Measurements from ENCODE around the gene MEF2A. TPM values are rescaled to one million over a fixed set of nuclear protein-coding genes. Genes with fewer than 3 reads are reported as not detected.

The MEF2A gene
- total and polyA plus RNA-seq, 8 donors: 56.1 to 68.4 (median 63.0) TPM

- no peak for DNase-seq
- no peaks in the 10 kb centered on the region for H3K27me3 ChIP-seq
- H3K36me3 ChIP-seq: peaks cover 0 to 18% of the 10 kb centered on the region in 2 donors
- peaks cover under 1 to 10% of the 10 kb centered on the region in 2 donors for H3K4me1 ChIP-seq
- no peak for ATAC-seq
- no peak overlapping the region for H3K4me3 ChIP-seq
- no peak for TF ChIP-seq CTCF (IDR thresholded peaks at IDR 0.05)
- peaks cover 0 to 5% of the 10 kb centered on the region in 2 donors for H3K9me3 ChIP-seq
- intact Hi-C loops (cut with DNase I): no loop called here
- no peak overlapping the region for H3K27ac ChIP-seq
Measured at GRCh38 chr15:99598296-99598695, 32.5 kb downstream of the MEF2A start.

GRCh38 chr15:99603828-99604227 lies 38.0 kb downstream of the MEF2A start:
- no peak for ATAC-seq

GRCh38 chr15:99604865-99605264 lies 39.1 kb downstream of the MEF2A start:
- peaks cover 0 to 32% of the 10 kb centered on the region in 2 donors for H3K4me1 ChIP-seq
- no peaks in the 10 kb centered on the region for H3K9me3 ChIP-seq
- no peak for TF ChIP-seq CTCF (IDR thresholded peaks at IDR 0.05)
- H3K27me3 ChIP-seq: no peaks in the 10 kb centered on the region
- intact Hi-C loops (cut with DNase I): no loop called here
- peaks cover 0 to 10% of the 10 kb centered on the region in 2 donors for H3K36me3 ChIP-seq
- ATAC-seq: no peak
- H3K27ac ChIP-seq: peak overlapping the region in 1 of 2 donors; percentile 18
- no peak overlapping the region for H3K4me3 ChIP-seq
- DNase-seq: no peak

More at GRCh38 chr15:99603828-99604227, 38.0 kb downstream of the MEF2A start:
- no peaks in the 10 kb centered on the region for H3K9me3 ChIP-seq
- peaks cover 0 to 18% of the 10 kb centered on the region in 2 donors for H3K36me3 ChIP-seq
- no peaks in the 10 kb centered on the region for H3K27me3 ChIP-seq
- H3K27ac ChIP-seq: no peak overlapping the region
- DNase-seq: no peak
- no peak overlapping the region for H3K4me3 ChIP-seq
- TF ChIP-seq CTCF (IDR thresholded peaks at IDR 0.05): no peak
- peaks cover 0 to 32% of the 10 kb centered on the region in 2 donors for H3K4me1 ChIP-seq
- intact Hi-C loops (cut with DNase I): no loop called here

GRCh38 chr15:99605490-99605931 lies 39.7 kb downstream of the MEF2A start:
- DNase-seq (peak in 1 of 4 donors; percentile 52), ATAC-seq (peak; percentile 87)
- H3K27me3 ChIP-seq: no peaks in the 10 kb centered on the region
- H3K27ac ChIP-seq: peak overlapping the region in 1 of 2 donors; percentile 18
- peaks cover 0 to 32% of the 10 kb centered on the region in 2 donors for H3K4me1 ChIP-seq
- TF ChIP-seq CTCF (IDR thresholded peaks at IDR 0.05): no peak
- no peaks in the 10 kb centered on the region for H3K9me3 ChIP-seq
- H3K4me3 ChIP-seq: no peak overlapping the region
- H3K36me3 ChIP-seq: peaks cover 0 to 3% of the 10 kb centered on the region in 2 donors
- intact Hi-C loops (cut with DNase I): no loop called here

GRCh38 chr15:99605990-99606389 lies 40.2 kb downstream of the MEF2A start:
- peak; percentile 18 for ATAC-seq
- Histone ChIP-seq H3K36me3 (peaks cover 0 to 3% of the 10 kb centered on the region in 2 donors), H3K27me3 (no peaks in the 10 kb centered on the region), H3K9me3 (no peaks in the 10 kb centered on the region), H3K27ac (peak overlapping the region in 1 of 2 donors; percentile 18), H3K4me3 (no peak overlapping the region), H3K4me1 (peaks cover 0 to 32% of the 10 kb centered on the region in 2 donors)
- intact Hi-C loops (cut with DNase I): no loop called here
- no peak for DNase-seq
- no peak for TF ChIP-seq CTCF (IDR thresholded peaks at IDR 0.05)
